Neuronal stem cell (in vitro differentiated cells): ENCODE data around the gene NPAS3.

ENCODE experiments used
- DNase-seq: peaks from one replicate; pipeline ENCODE4 v3.0.0-alpha.2; 2013; ENCODE audit warnings: low spot score
- H2AFZ ChIP-seq: one replicate; pipeline ENCODE4 v1.6.1; 2013; ENCODE audit warnings: mild to moderate bottlenecking, low read length, inconsistent platforms
- H2AK5ac ChIP-seq: 2 replicates; pipeline ENCODE4 v1.6.1; 2013; ENCODE audit warnings: low read depth, mild to moderate bottlenecking, inconsistent platforms, low read length, moderate library complexity, mixed read lengths
- H2BK120ac ChIP-seq: 2 replicates; pipeline ENCODE4 v1.6.1; 2013; ENCODE audit warnings: low read depth, mild to moderate bottlenecking, inconsistent platforms, low read length, moderate library complexity, mixed read lengths
- H2BK12ac ChIP-seq: one replicate; pipeline ENCODE4 v1.6.1; 2013; ENCODE audit warnings: low read length, inconsistent platforms
- H2BK15ac ChIP-seq: 2 replicates; pipeline ENCODE4 v1.6.1; 2013; ENCODE audit warnings: mild to moderate bottlenecking, low read length, inconsistent platforms, mixed read lengths
- H2BK5ac ChIP-seq: one replicate; pipeline ENCODE4 v1.6.1; 2013; ENCODE audit warnings: inconsistent platforms, mild to moderate bottlenecking, low read length, moderate library complexity
- H3K14ac ChIP-seq: one replicate; pipeline ENCODE4 v1.6.1; 2013; ENCODE audit warnings: low read length, inconsistent platforms
- H3K18ac ChIP-seq: 2 replicates; pipeline ENCODE4 v1.6.1; 2013; ENCODE audit warnings: low read length, inconsistent platforms
- H3K23ac ChIP-seq: 2 replicates; pipeline ENCODE4 v1.6.1; 2013; ENCODE audit warnings: low read depth, mild to moderate bottlenecking, mixed read lengths, low read length, inconsistent platforms; ENCODE audit not compliant: poor library complexity
- H3K27ac ChIP-seq: replicated peaks from 3 replicates; pipeline ENCODE4 v1.5.1; 2013; ENCODE audit warnings: low read length, inconsistent platforms
- H3K27me3 ChIP-seq, 3 experiments: 2 replicates each; pipeline ENCODE4 v1.6.1; 2013; ENCODE audit warnings: low read length in 3 of 3, mild to moderate bottlenecking in 2 of 3, inconsistent platforms in 1 of 3, low read depth in 1 of 3, mixed read lengths in 1 of 3, moderate library complexity in 1 of 3; ENCODE audit not compliant: control insufficient read depth in 3 of 3, insufficient read depth in 3 of 3
- H3K36me3 ChIP-seq, 2 donors: replicated peaks in 1 of 2; 2 replicates each; pipeline ENCODE4 v1.6.1; 2013; ENCODE audit warnings: low read length in 2 of 2; ENCODE audit not compliant: control insufficient read depth in 2 of 2, insufficient read depth in 2 of 2
- H3K4ac ChIP-seq: 2 replicates; pipeline ENCODE4 v1.6.1; 2013; ENCODE audit warnings: inconsistent platforms, mild to moderate bottlenecking, low read length, moderate library complexity
- H3K4me1 ChIP-seq, 2 donors: 1 replicate in 1 of 2; 2 replicates in 1 of 2; pipeline ENCODE4 v1.6.1; 2013; ENCODE audit warnings: low read length in 2 of 2, low read depth in 1 of 2; ENCODE audit not compliant: control insufficient read depth in 2 of 2, insufficient read depth in 1 of 2
- H3K4me2 ChIP-seq: one replicate; pipeline ENCODE4 v1.6.1; 2013; ENCODE audit warnings: mild to moderate bottlenecking, low read length, inconsistent platforms; ENCODE audit not compliant: insufficient read depth, poor library complexity, severe bottlenecking
- H3K4me3 ChIP-seq, 2 donors: 2 replicates each; pipeline ENCODE4 v1.5.1; 2013; ENCODE audit warnings: low read length in 2 of 2, mild to moderate bottlenecking in 2 of 2, inconsistent platforms in 1 of 2, moderate library complexity in 1 of 2
- H3K79me1 ChIP-seq: one replicate; pipeline ENCODE4 v1.6.1; 2013; ENCODE audit warnings: low read depth, mild to moderate bottlenecking, inconsistent platforms, low read length, moderate library complexity
- H3K9ac ChIP-seq: one replicate; pipeline ENCODE4 v1.6.1; 2013; ENCODE audit warnings: mild to moderate bottlenecking, low read depth, low read length, inconsistent platforms; ENCODE audit not compliant: poor library complexity
- H3K9me3 ChIP-seq, 2 donors: replicated peaks in 1 of 2; 2 replicates each; pipeline versions ENCODE3 to v1.6.1; 2013; ENCODE audit warnings: low read length in 2 of 2, mild to moderate bottlenecking in 2 of 2, inconsistent platforms in 1 of 2, low read depth in 1 of 2, mixed read lengths in 1 of 2, moderate library complexity in 1 of 2; ENCODE audit not compliant: control insufficient read depth in 2 of 2, insufficient read depth in 1 of 2
- H4K8ac ChIP-seq: one replicate; pipeline ENCODE4 v1.6.1; 2013; ENCODE audit warnings: low read depth, mild to moderate bottlenecking, inconsistent platforms, low read length, moderate library complexity
- H4K91ac ChIP-seq: one replicate; pipeline ENCODE4 v1.6.1; 2013; ENCODE audit warnings: low read length, low read depth, mild to moderate bottlenecking, inconsistent platforms; ENCODE audit not compliant: poor library complexity
- WGBS, 2 donors: extraction: QIAGEN DNeasy Blood & Tissue Kit; methylation state at CpG; one replicate each; pipeline ENCODE4 v1.1.7; 2013; ENCODE audit warnings: missing lambda C conversion rate in 2 of 2, mixed read lengths in 1 of 2; ENCODE audit not compliant: insufficient read length in 2 of 2, insufficient replicate concordance in 1 of 2; ENCODE audit errors: extremely low coverage in 2 of 2; 5-methylcytosine and 5-hydroxymethylcytosine counted together

The NPAS3 gene

DNA sequence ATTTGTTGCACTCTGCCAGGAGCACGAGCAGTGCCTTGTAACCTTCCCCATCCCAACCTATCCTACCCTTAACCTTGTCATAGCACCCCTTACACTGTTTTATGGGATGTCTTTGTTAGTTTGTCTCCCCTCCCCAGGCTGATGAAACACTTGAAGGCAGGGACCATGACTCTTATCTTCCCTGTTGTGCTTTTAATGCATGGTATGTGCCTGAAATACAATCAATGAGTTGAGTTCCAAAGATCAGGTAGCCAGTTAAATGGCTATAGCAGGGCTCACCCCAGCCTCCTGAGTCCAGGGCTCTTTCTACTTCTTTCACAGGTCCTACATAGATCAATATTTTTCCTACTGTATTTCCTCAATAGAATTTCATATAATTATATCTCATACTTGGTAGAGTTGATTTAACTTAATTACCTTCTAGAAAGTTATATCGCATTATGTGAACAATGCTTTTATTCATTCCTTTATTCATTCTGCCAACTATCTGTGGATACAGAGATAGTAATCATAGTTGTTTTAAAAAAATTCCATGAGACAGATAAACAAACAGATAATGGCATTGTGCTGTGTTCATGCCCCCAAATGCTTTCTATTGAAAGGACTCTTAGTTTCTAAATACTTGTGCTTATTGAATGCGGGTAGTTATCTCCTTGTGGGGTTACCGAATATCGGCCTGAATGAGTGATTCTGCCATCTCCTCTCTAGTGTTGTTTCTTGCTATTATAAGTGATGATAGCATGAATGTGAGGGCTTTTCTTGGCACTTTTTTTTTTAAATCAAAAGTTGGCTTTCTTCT is 347.4 kb downstream of the NPAS3 start:
- H3K14ac ChIP-seq: no peak overlapping the region
- no peak overlapping the region for H3K4me3 ChIP-seq
- no peak overlapping the region for H3K4me2 ChIP-seq
- H2AK5ac ChIP-seq: no peak overlapping the region
- H3K9me3 ChIP-seq: no peaks in the 10 kb centered on the region
- no peak overlapping the region for H4K91ac ChIP-seq
- WGBS, 2 donors: no CpG with 5 or more reads among the region's 5 CpGs
- H2BK15ac ChIP-seq: no peak overlapping the region
- no peak overlapping the region for H2BK12ac ChIP-seq
- H3K18ac ChIP-seq: no peak overlapping the region
- H3K79me1 ChIP-seq: no peaks in the 10 kb centered on the region
- H3K27ac ChIP-seq: no peak overlapping the region
- no peak overlapping the region for H2BK5ac ChIP-seq
- no peaks in the 10 kb centered on the region for H3K36me3 ChIP-seq
- H3K9ac ChIP-seq: no peak overlapping the region
- H4K8ac ChIP-seq: no peak overlapping the region
- no peak for DNase-seq
- no peaks in the 10 kb centered on the region for H3K27me3 ChIP-seq
- no peak overlapping the region for H3K23ac ChIP-seq
- H2AFZ ChIP-seq: no peak overlapping the region
- H3K4me1 ChIP-seq: peaks cover 6% of the 10 kb centered on the region in 2 donors
- H2BK120ac ChIP-seq: no peak overlapping the region
- no peak overlapping the region for H3K4ac ChIP-seq

DNA sequence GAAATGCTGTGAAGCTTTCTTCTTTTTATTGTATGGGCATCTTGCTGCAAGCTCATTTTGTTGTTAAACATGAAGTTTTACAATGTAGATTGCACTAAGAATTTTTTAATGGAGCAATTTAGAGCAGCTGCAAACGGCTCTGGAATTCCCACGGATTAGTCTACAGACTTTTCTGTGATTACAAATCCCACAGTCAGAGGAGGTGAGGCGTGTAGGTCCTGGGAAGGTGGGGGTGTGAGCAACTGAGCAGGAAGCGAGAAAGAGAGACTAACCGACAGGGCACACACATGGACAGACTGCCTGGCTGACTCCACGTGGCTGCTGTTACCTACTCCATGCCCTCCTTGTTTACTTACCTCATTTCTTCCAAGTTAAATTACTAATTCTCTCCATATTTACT is 348.5 kb downstream of the NPAS3 start:
- Histone ChIP-seq H2BK12ac (no peak overlapping the region), H2BK120ac (no peak overlapping the region), H2BK5ac (no peak overlapping the region), H4K8ac (no peak overlapping the region), H3K9ac (no peak overlapping the region), H3K4ac (no peak overlapping the region), H3K79me1 (no peaks in the 10 kb centered on the region), H3K9me3 (peaks cover 0 to 9% of the 10 kb centered on the region in 2 donors), H3K27me3 (no peaks in the 10 kb centered on the region), H4K91ac (no peak overlapping the region), H3K4me2 (no peak overlapping the region), H2AFZ (no peak overlapping the region), H3K4me3 (no peak overlapping the region), H3K4me1 (peaks cover 6% of the 10 kb centered on the region in 2 donors), H3K27ac (no peak overlapping the region), H2BK15ac (no peak overlapping the region), H2AK5ac (no peak overlapping the region), H3K23ac (no peak overlapping the region), H3K36me3 (peaks cover 0 to 6% of the 10 kb centered on the region in 2 donors), H3K14ac (no peak overlapping the region), H3K18ac (peak overlapping the region; percentile 77)
- DNase-seq: no peak
- WGBS, 2 donors: no CpG with 5 or more reads among the region's 6 CpGs

DNA sequence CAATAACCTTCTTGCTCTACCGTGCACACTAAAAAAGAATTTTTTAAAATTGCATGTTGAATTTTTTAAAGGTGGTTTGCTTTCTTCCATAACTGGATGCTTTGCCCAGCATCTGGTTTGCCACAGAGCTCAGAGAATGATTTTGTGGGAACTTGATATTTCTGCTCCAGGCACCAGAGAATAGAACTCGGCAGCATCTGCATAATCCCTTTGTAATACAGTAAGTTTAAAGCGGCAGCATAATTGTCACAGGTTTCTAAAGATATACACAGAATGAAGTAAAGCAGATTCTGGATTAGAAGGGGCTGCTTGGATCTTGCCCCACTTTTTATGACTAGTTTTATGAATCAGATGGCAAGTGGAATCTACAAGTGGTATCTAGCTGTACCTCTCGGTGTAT is 352.0 kb downstream of the NPAS3 start:
- H2AK5ac ChIP-seq: no peak overlapping the region

DNA sequence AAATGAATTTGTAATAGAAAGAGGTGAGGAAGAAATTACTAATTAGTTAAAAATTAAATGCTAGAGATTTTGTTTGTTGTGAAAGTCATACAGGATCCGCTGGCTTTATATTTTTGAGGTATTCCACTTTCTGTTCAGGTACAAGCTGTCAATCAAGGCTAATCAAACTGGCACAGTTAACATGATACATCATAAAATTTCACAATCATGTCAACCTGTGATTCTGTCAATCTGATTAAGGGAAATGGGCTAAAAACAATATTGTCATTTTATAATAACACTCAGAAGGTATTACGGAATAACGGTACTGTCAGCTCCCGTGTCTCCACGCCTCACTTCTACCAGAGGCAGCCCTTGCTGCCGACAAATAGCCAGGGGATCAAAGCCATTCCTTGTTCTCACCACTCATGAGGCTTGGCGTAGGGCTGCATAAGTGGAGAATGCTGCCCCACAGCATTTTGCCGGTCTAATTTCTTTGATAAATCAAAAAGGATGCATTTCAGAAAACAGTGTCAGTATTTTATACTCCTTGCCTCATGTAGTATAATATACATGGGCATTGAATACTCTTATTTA is 352.9 kb downstream of the NPAS3 start:
- H3K9me3 ChIP-seq: peaks cover 0 to 10% of the 10 kb centered on the region in 2 donors
- H2BK5ac ChIP-seq: no peak overlapping the region
- peaks cover 3 to 6% of the 10 kb centered on the region in 2 donors for H3K4me1 ChIP-seq
- no peak overlapping the region for H3K4ac ChIP-seq
- H3K9ac ChIP-seq: no peak overlapping the region
- H2BK12ac ChIP-seq: no peak overlapping the region
- H3K4me2 ChIP-seq: no peak overlapping the region
- no peak overlapping the region for H3K14ac ChIP-seq
- H2BK120ac ChIP-seq: no peak overlapping the region
- H4K8ac ChIP-seq: no peak overlapping the region
- H3K18ac ChIP-seq: no peak overlapping the region
- H3K36me3 ChIP-seq: peaks cover 0 to 7% of the 10 kb centered on the region in 2 donors
- H3K27ac ChIP-seq: no peak overlapping the region
- WGBS, 2 donors: no CpG with 5 or more reads among the region's 8 CpGs
- H3K4me3 ChIP-seq: no peak overlapping the region
- H3K27me3 ChIP-seq: no peaks in the 10 kb centered on the region
- DNase-seq: no peak
- H4K91ac ChIP-seq: no peak overlapping the region
- no peaks in the 10 kb centered on the region for H3K79me1 ChIP-seq
- no peak overlapping the region for H2AFZ ChIP-seq
- H2BK15ac ChIP-seq: no peak overlapping the region
- H2AK5ac ChIP-seq: no peak overlapping the region
- H3K23ac ChIP-seq: no peak overlapping the region

More for the DNA sequence above, 352.0 kb downstream of the NPAS3 start:
- no CpG with 5 or more reads among the region's 4 CpGs for WGBS, 2 donors
- Histone ChIP-seq H3K18ac (no peak overlapping the region), H3K4me1 (peaks cover 6% of the 10 kb centered on the region in 2 donors), H3K9ac (no peak overlapping the region), H4K91ac (no peak overlapping the region), H2BK120ac (no peak overlapping the region), H3K27ac (no peak overlapping the region), H3K9me3 (peaks cover 0 to 10% of the 10 kb centered on the region in 2 donors), H3K4ac (no peak overlapping the region), H3K14ac (no peak overlapping the region), H2AFZ (no peak overlapping the region), H3K36me3 (peaks cover 0 to 7% of the 10 kb centered on the region in 2 donors), H3K79me1 (no peaks in the 10 kb centered on the region), H4K8ac (no peak overlapping the region), H3K4me3 (no peak overlapping the region), H2BK5ac (no peak overlapping the region), H3K23ac (no peak overlapping the region), H2BK15ac (no peak overlapping the region), H3K27me3 (no peaks in the 10 kb centered on the region), H2BK12ac (no peak overlapping the region), H3K4me2 (no peak overlapping the region)
- DNase-seq: no peak
